SH-SY5Y (cell line): ENCODE results near the gene APOBEC2.

Experiments used
- GATA2 ChIP-seq: IDR thresholded peaks from 2 replicates; pipeline ENCODE4 v1.6.1; 2011; ENCODE audit warnings: mild to moderate bottlenecking, low read depth, low read length
- GATA3 ChIP-seq: IDR thresholded peaks from 2 replicates; pipeline ENCODE4 v1.6.1; 2011; ENCODE audit warnings: low read depth, mild to moderate bottlenecking, low read length, moderate library complexity

- TF ChIP-seq GATA2 (no peak), GATA3 (no peak)
Observed at GRCh38 chr6:41047306-41047705, 5.7 kb upstream of the APOBEC2 start.
